GM12878 (cell line): ENCODE measurements around the gene NDST3. TPM values are rescaled to one million over a fixed set of nuclear protein-coding genes. Genes with fewer than 3 reads are reported as not detected.

ENCODE experiments used
- ATAC-seq: fragments of 200-7000 bp; cut with Tn5 transposase; 3 replicates; pipeline ENCODE4 v1.9.1; 2020; ENCODE audit warnings: mild to moderate bottlenecking, moderate library complexity
- BruUV-seq: library from RNA; stranded (reverse); fragments of 400-500 nt; replicated peaks from 2 replicates; lab custom pipeline; 2021; lab: Mats Ljungman, UMichigan
- CTCF ChIA-PET: fragments of 300-600 bp; sonication (Branson Sonifier 250); formaldehyde crosslinking; extraction: SDS; loops from one replicate; lab custom pipeline; 2021; ENCODE audit warnings: inconsistent platforms; lab: Yijun Ruan, JAX
- POLR2A ChIA-PET: fragments of 350-600 bp; formaldehyde crosslinking; extraction: SDS; loops from one replicate; lab custom pipeline; 2021; ENCODE audit warnings: inconsistent platforms; lab: Charles Lee
- RAD21 ChIA-PET: fragments of 300-600 bp; sonication (Branson Sonifier 250); formaldehyde crosslinking; loops from one replicate; lab custom pipeline; 2023; ENCODE audit warnings: antibody characterized with exemption; ENCODE audit not compliant: unreplicated experiment; lab: Charles Lee
- SMC1A ChIA-PET: fragments of 300-600 bp; sonication (Branson Sonifier 250); formaldehyde crosslinking; loops from one replicate; lab custom pipeline; 2023; ENCODE audit not compliant: unreplicated experiment, uncharacterized antibody; lab: Charles Lee
- DNase-seq: peaks from one replicate; pipeline ENCODE4 v3.0.0-alpha.2; 2011; ENCODE audit warnings: low read depth, low spot score
- FAIRE-seq: peaks from 3 replicates; lab custom pipeline; 2011; peaks lifted over from hg19 to GRCh38; lab: Jason Lieb, UNC
- H2AFZ ChIP-seq: 2 replicates; pipeline ENCODE4 v1.6.0; 2011; ENCODE audit warnings: low read depth, low read length, control low read depth; ENCODE audit not compliant: control insufficient read depth
- H3K27ac ChIP-seq: 2 replicates; pipeline ENCODE4 v1.5.1; 2011; ENCODE audit warnings: control low read depth; ENCODE audit not compliant: control insufficient read depth, insufficient read depth
- H3K27me3 ChIP-seq, 2 experiments: replicated peaks in 1 of 2; 2 replicates each; pipeline versions ENCODE4 v1.6.0 to v1.6.1; 2011; ENCODE audit warnings: low read length in 1 of 2; ENCODE audit not compliant: control insufficient read depth in 2 of 2, insufficient read depth in 2 of 2
- H3K36me3 ChIP-seq, 2 experiments: 2 replicates each; pipeline ENCODE4 v1.5.1; 2011; ENCODE audit warnings: low read length in 1 of 2; ENCODE audit not compliant: control insufficient read depth in 2 of 2, insufficient read depth in 2 of 2
- H3K4me1 ChIP-seq: 2 replicates; pipeline ENCODE4 v1.6.1; 2011; ENCODE audit warnings: mild to moderate bottlenecking, low read length, moderate library complexity, mixed read lengths; ENCODE audit not compliant: control insufficient read depth, insufficient read depth
- H3K4me2 ChIP-seq: 2 replicates; pipeline ENCODE4 v1.6.0; 2011; ENCODE audit warnings: control low read depth; ENCODE audit not compliant: control insufficient read depth, insufficient read depth
- H3K4me3 ChIP-seq: fragments of 200-600 bp; sonication (generic); 2 replicates; pipeline ENCODE4 v1.5.1; 2016
- H3K79me2 ChIP-seq: 2 replicates; pipeline ENCODE4 v1.6.0; 2011; ENCODE audit warnings: low read length; ENCODE audit not compliant: control insufficient read depth, insufficient read depth
- H3K9ac ChIP-seq: 2 replicates; pipeline ENCODE4 v1.8.0; 2011; ENCODE audit warnings: low read length, control low read depth, mixed read lengths; ENCODE audit not compliant: control insufficient read depth, insufficient read depth
- H3K9me3 ChIP-seq: replicated peaks from 3 replicates; pipeline ENCODE4 v1.5.1; 2011; ENCODE audit warnings: mild to moderate bottlenecking, low read length; ENCODE audit not compliant: control insufficient read depth, insufficient read depth
- H4K20me1 ChIP-seq: 2 replicates; pipeline ENCODE4 v1.6.0; 2011; ENCODE audit not compliant: control insufficient read depth, insufficient read depth
- CBFB ChIP-seq: IDR thresholded peaks from 2 replicates; pipeline ENCODE4 v1.6.1; 2016; ENCODE audit warnings: antibody characterized with exemption, low read depth
- CHD4 ChIP-seq: fragments of 200-600 bp; sonication (generic); IDR thresholded peaks from 2 replicates; pipeline ENCODE4 v1.6.1; 2016; ENCODE audit warnings: mild to moderate bottlenecking
- MEF2A ChIP-seq: IDR thresholded peaks from 2 replicates; pipeline ENCODE4 v1.6.1; 2011; ENCODE audit warnings: low read depth, mild to moderate bottlenecking, low read length, moderate library complexity; ENCODE audit not compliant: insufficient read depth
- POLR2AphosphoS2 ChIP-seq: IDR thresholded peaks from 2 replicates; pipeline ENCODE4 v1.6.1; 2011; ENCODE audit warnings: low read depth, mild to moderate bottlenecking, low read length, improper control_type of control experiment, moderate library complexity
- POU2F2 ChIP-seq: IDR thresholded peaks from 3 replicates; pipeline ENCODE4 v1.6.1; 2011; ENCODE audit warnings: low read depth, mild to moderate bottlenecking, low read length, borderline replicate concordance
- RBBP5 ChIP-seq: fragments of 200-600 bp; sonication (generic); conservative IDR thresholded peaks from 2 replicates; pipeline ENCODE4 v1.6.1; 2016
- RFX5 ChIP-seq: IDR thresholded peaks from 2 replicates; pipeline ENCODE4 v1.6.1; 2011; ENCODE audit warnings: low read depth, low read length, improper control_type of control experiment
- STAT1 ChIP-seq: fragments of 450-650 bp; conservative IDR thresholded peaks from 2 replicates; pipeline ENCODE4 v1.6.1; 2014; ENCODE audit warnings: antibody characterized with exemption, mild to moderate bottlenecking
- WGBS: methylation state at CpG from one replicate; pipeline ENCODE4 v1.1.6; 2016; ENCODE audit warnings: low lambda C conversion rate; ENCODE audit not compliant: insufficient replicate concordance, insufficient coverage; ENCODE audit errors: missing lambda C conversion rate; 5-methylcytosine and 5-hydroxymethylcytosine counted together
- in situ Hi-C: fragments of 300-500 bp; cut with MboI; formaldehyde crosslinking; loops from 9 replicates; pipeline ENCODE4 v1.14.3; 2018; ENCODE audit warnings: mixed read lengths
- intact Hi-C: fragments of 100-400 bp; cut with micrococcal nuclease; formaldehyde crosslinking; loops from one replicate; pipeline ENCODE4 v1.14.2; 2022; ENCODE audit not compliant: unreplicated experiment
- polyA plus RNA-seq, 11 experiments: library from polyadenylated mRNA; depleted of rRNA in 4 of 11; unstranded in 6 of 11; stranded (reverse) in 5 of 11; fragments of >200 nt; fragmentation: Nextera tagmentation in 4 of 11; fragmentation: Illumina TruSeq in 1 of 11; extraction: Ambion mirVana in 4 of 11; extraction: Trizol in 1 of 11; gene quantifications; 1 replicate in 1 of 11; 2 replicates in 10 of 11; pipeline versions ENCODE4 v1.2.1 to v1.2.3, GENCODE V29; 2011 to 2016; ENCODE audit warnings: inconsistent platforms in 2 of 11, missing spikeins in 2 of 11, low read depth in 1 of 11
- total RNA-seq, 4 experiments: library from RNA; depleted of rRNA in 3 of 4; stranded (reverse); fragments of >200 nt in 3 of 4; fragmentation: Illumina TruSeq in 1 of 4; extraction: Trizol in 1 of 4; gene quantifications; 2 replicates each; pipeline versions ENCODE4 v1.2.1 to v1.2.3, GENCODE V29; 2013 to 2021
- TF ChIP-seq, protein P1 (sequence below): IDR thresholded peaks from 2 replicates; pipeline ENCODE4 v1.6.1; 2012; ENCODE audit warnings: low read length, inconsistent platforms

Gene NDST3
- total and polyA plus RNA-seq, 10 of the 15 experiments (the other 5 are each of a cell fraction or from before 2014, with no cell fraction given), result 0.03 TPM; not detected in 8

DNA sequence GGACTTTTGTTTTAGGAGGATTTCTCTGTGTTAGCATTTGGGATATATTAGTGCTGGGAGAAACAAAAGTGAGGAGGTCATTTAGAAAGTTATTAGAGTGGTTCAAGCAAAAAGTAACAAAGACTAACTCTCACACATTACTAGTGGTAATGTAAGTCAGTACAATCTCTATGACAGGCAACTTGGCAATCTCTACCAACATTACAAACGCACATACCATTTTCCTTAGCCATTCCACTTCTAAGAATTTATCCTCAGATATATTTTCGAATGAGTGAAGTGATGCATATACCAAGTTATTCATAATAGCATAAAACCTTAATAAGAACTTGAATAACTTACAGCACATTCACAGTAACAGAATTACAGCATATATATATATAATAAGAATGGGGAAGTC lies 172.3 kb downstream of the NDST3 start:
- Histone ChIP-seq H3K27ac (no peak overlapping the region), H3K36me3 (no peaks in the 10 kb centered on the region), H4K20me1 (no peaks in the 10 kb centered on the region), H3K4me3 (no peak overlapping the region), H3K4me2 (no peak overlapping the region), H3K4me1 (no peaks in the 10 kb centered on the region), H3K27me3 (no peaks in the 10 kb centered on the region), H3K79me2 (no peaks in the 10 kb centered on the region), H2AFZ (no peak overlapping the region), H3K9me3 (no peaks in the 10 kb centered on the region), H3K9ac (no peak overlapping the region)
- ChIA-PET RAD21 (no interaction called here), SMC1A (no interaction called here), CTCF (no interaction called here), POLR2A (no interaction called here)
- WGBS, result 3% methylated on average over 2 of the region's 2 CpGs
- TF ChIP-seq CBFB (no peak), MEF2A (no peak), POU2F2 (no peak), STAT1 (no peak), CHD4 (no peak), RFX5 (no peak)
- FAIRE-seq (no peak), DNase-seq (no peak), ATAC-seq (no peak)
- in situ Hi-C loops, result no loop called here
- intact Hi-C loops, result no loop called here
- no TSS peak for BruUV-seq

GRCh38 chr4:118213101-118213500 lies 178.8 kb downstream of the NDST3 start:
- TF ChIP-seq, protein P1, sequence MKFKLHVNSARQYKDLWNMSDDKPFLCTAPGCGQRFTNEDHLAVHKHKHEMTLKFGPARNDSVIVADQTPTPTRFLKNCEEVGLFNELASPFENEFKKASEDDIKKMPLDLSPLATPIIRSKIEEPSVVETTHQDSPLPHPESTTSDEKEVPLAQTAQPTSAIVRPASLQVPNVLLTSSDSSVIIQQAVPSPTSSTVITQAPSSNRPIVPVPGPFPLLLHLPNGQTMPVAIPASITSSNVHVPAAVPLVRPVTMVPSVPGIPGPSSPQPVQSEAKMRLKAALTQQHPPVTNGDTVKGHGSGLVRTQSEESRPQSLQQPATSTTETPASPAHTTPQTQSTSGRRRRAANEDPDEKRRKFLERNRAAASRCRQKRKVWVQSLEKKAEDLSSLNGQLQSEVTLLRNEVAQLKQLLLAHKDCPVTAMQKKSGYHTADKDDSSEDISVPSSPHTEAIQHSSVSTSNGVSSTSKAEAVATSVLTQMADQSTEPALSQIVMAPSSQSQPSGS, result no peak
- TF ChIP-seq POLR2AphosphoS2 (no peak), RBBP5 (no peak)
- H3K9me3 ChIP-seq, result no peaks in the 10 kb centered on the region
- DNase-seq, result no peak
- CTCF ChIA-PET, result no interaction called here
- no peak for ATAC-seq
- no peak for FAIRE-seq
- SMC1A ChIA-PET, result interaction anchor here (1.7 kb wide), 1 partner anchor 10 kb away, joined by 4 read pairs; no protein-coding TSS in a partner anchor
- 12% methylated on average over 3 of the region's 3 CpGs for WGBS
- H3K27ac ChIP-seq, result no peak overlapping the region
- no peaks in the 10 kb centered on the region for H4K20me1 ChIP-seq
- no peaks in the 10 kb centered on the region for H3K79me2 ChIP-seq
- no TSS peak for BruUV-seq
- RAD21 ChIA-PET, result no interaction called here
- no peak overlapping the region for H3K9ac ChIP-seq
- H3K27me3 ChIP-seq, result no peaks in the 10 kb centered on the region
- intact Hi-C loops, result no loop called here
- no peaks in the 10 kb centered on the region for H3K4me1 ChIP-seq
- no peak overlapping the region for H3K4me2 ChIP-seq
- H3K36me3 ChIP-seq, result no peaks in the 10 kb centered on the region
- H3K4me3 ChIP-seq, result no peak overlapping the region
- no peak overlapping the region for H2AFZ ChIP-seq
- in situ Hi-C loops, result no loop called here
- POLR2A ChIA-PET, result no interaction called here
